HCT116 (cell line): ENCODE results near the gene ALDH4A1. TPM values are rescaled to one million over a fixed set of nuclear protein-coding genes. Genes with fewer than 3 reads are reported as not detected.

ENCODE experiments used
- ATAC-seq: fragments of 200-7000 bp; cut with Tn5 transposase; 2 replicates; pipeline ENCODE4 v1.9.1; 2020; ENCODE audit warnings: mild to moderate bottlenecking, moderate library complexity
- BruUV-seq: library from RNA; stranded (reverse); fragments of 400-500 nt; replicated peaks from 2 replicates; lab custom pipeline; 2021; lab: Mats Ljungman, UMichigan
- CTCF ChIA-PET: fragments of 300-600 bp; sonication (Branson Sonifier 250); formaldehyde crosslinking; loops from one replicate; lab custom pipeline; 2021; ENCODE audit warnings: antibody characterized with exemption; lab: Charles Lee
- POLR2A ChIA-PET: fragments of 300-600, 350-600 bp; sonication (Branson Sonifier 250); formaldehyde crosslinking; loops from one replicate; lab custom pipeline; 2021; ENCODE audit warnings: antibody characterized with exemption; lab: Charles Lee
- RAD21 ChIA-PET, 2 experiments: fragments of 300-600 bp; sonication (Branson Sonifier 250); formaldehyde crosslinking; loops; one replicate each; lab custom pipeline; 2023; ENCODE audit warnings: low total read pairs in 2 of 2; ENCODE audit not compliant: uncharacterized antibody in 2 of 2, unreplicated experiment in 2 of 2, low non-redundant PET in 1 of 2; lab: Charles Lee
- DNase-seq: peaks from one replicate; pipeline ENCODE4 v3.0.0-alpha.2; 2010; ENCODE audit warnings: low read depth, low spot score
- H2AFZ ChIP-seq: fragments of 200-600 bp; shearing (Covaris generic), sonication (generic); 2 replicates; pipeline ENCODE4 v1.6.1; 2017; ENCODE audit warnings: low read depth, mixed run types, mixed read lengths, antibody characterized with exemption, low read length; ENCODE audit not compliant: poor library complexity, severe bottlenecking
- H3K27ac ChIP-seq: 2 replicates; pipeline ENCODE4 v1.5.1; 2012; ENCODE audit warnings: low read depth, low read length
- H3K27me3 ChIP-seq: fragments of 200-600 bp; sonication (generic); 2 replicates; pipeline ENCODE4 v1.6.1; 2016; ENCODE audit warnings: mixed run types, low read length, mixed read lengths; ENCODE audit not compliant: insufficient read depth
- H3K36me3 ChIP-seq, 2 experiments: fragments of 200-500 bp in 1 of 2; fragments of 200-600 bp in 1 of 2; sonication (Bioruptor generic) in 1 of 2; sonication (generic) in 1 of 2; 2 replicates each; pipeline versions ENCODE4 v1.5.1 to v1.6.1; 2014 to 2016; ENCODE audit warnings: low read length in 2 of 2, inconsistent platforms in 1 of 2, mixed read lengths in 1 of 2, mixed run types in 1 of 2; ENCODE audit not compliant: insufficient read depth in 2 of 2, control insufficient read depth in 1 of 2
- H3K4me1 ChIP-seq, 2 experiments: fragments of 200-600 bp in 1 of 2; sonication (generic) in 1 of 2; 2 replicates each; pipeline versions ENCODE4 v1.5.1 to v1.6.1; 2012 to 2017; ENCODE audit warnings: low read length in 2 of 2, inconsistent platforms in 1 of 2, mild to moderate bottlenecking in 1 of 2, mixed read lengths in 1 of 2, mixed run types in 1 of 2, moderate library complexity in 1 of 2; ENCODE audit not compliant: insufficient read depth in 2 of 2, control insufficient read depth in 1 of 2
- H3K4me2 ChIP-seq: fragments of 200-600 bp; sonication (generic); 2 replicates; pipeline ENCODE4 v1.6.1; 2017; ENCODE audit warnings: mixed run types, low read length, mixed read lengths
- H3K4me3 ChIP-seq, 2 experiments: fragments of 200-600 bp in 1 of 2; sonication (generic) in 1 of 2; replicated peaks in 1 of 2; 2 replicates each; pipeline ENCODE4 v1.5.1; 2011 to 2016; ENCODE audit warnings: low read length in 2 of 2, control low read depth in 1 of 2, low read depth in 1 of 2, mild to moderate bottlenecking in 1 of 2, mixed read lengths in 1 of 2, mixed run types in 1 of 2
- H3K79me2 ChIP-seq: fragments of 200-600 bp; sonication (generic); 2 replicates; pipeline ENCODE4 v1.6.1; 2017; ENCODE audit warnings: mild to moderate bottlenecking, mixed run types, low read length, moderate library complexity, mixed read lengths; ENCODE audit not compliant: insufficient read depth
- H3K9ac ChIP-seq: fragments of 200-600 bp; sonication (generic); 2 replicates; pipeline ENCODE4 v1.6.1; 2016; ENCODE audit warnings: low read length, mixed read lengths
- H3K9me2 ChIP-seq: fragments of 200-600 bp; sonication (generic), shearing (Covaris generic); 2 replicates; pipeline ENCODE4 v1.6.1; 2017; ENCODE audit warnings: mixed run types, mild to moderate bottlenecking, moderate library complexity; ENCODE audit not compliant: insufficient read depth
- H3K9me3 ChIP-seq, 2 experiments: fragments of 200-500 bp in 1 of 2; fragments of 200-600 bp in 1 of 2; sonication (Bioruptor generic) in 1 of 2; sonication (generic) in 1 of 2; 2 replicates each; pipeline ENCODE4 v1.6.1; 2014 to 2017; ENCODE audit warnings: low read length in 2 of 2, mixed read lengths in 2 of 2, inconsistent platforms in 1 of 2, low read depth in 1 of 2, mild to moderate bottlenecking in 1 of 2, mixed run types in 1 of 2, moderate library complexity in 1 of 2; ENCODE audit not compliant: control insufficient read depth in 1 of 2, insufficient read depth in 1 of 2
- H4K20me1 ChIP-seq: fragments of 200-600 bp; sonication (generic), shearing (Covaris generic); 2 replicates; pipeline ENCODE4 v1.6.1; 2017; ENCODE audit warnings: mixed run types, mild to moderate bottlenecking, moderate library complexity; ENCODE audit not compliant: insufficient read depth
- CEBPB ChIP-seq: IDR thresholded peaks from 2 replicates; pipeline ENCODE4 v1.6.1; 2012; ENCODE audit warnings: low read depth
- EZH2 ChIP-seq: fragments of 200-600 bp; sonication (generic); IDR thresholded peaks from 2 replicates; pipeline ENCODE4 v1.6.1; 2017; ENCODE audit warnings: antibody characterized with exemption, mixed run types
- EZH2phosphoT487 ChIP-seq: fragments of 200-600 bp; IDR thresholded peaks from 2 replicates; pipeline ENCODE4 v1.6.1; 2018; ENCODE audit warnings: antibody characterized with exemption, borderline replicate concordance
- FOSL1 ChIP-seq: IDR thresholded peaks from 2 replicates; pipeline ENCODE4 v1.6.1; 2012; ENCODE audit warnings: low read depth
- JUND ChIP-seq: IDR thresholded peaks from 2 replicates; pipeline ENCODE4 v1.6.1; 2012
- POLR2A ChIP-seq: IDR thresholded peaks from 2 replicates; pipeline ENCODE4 v1.7.0; 2011; ENCODE audit warnings: borderline replicate concordance; ENCODE audit not compliant: insufficient read depth, insufficient read length; ENCODE audit errors: extremely low read depth
- POLR2AphosphoS5 ChIP-seq: IDR thresholded peaks from 2 replicates; pipeline ENCODE4 v1.6.1; 2011; ENCODE audit warnings: mild to moderate bottlenecking, low read depth, low read length, moderate library complexity
- SIN3A ChIP-seq: IDR thresholded peaks from 2 replicates; pipeline ENCODE4 v1.6.1; 2012; ENCODE audit warnings: low read depth
- SP1 ChIP-seq: IDR thresholded peaks from 2 replicates; pipeline ENCODE4 v1.6.1; 2012; ENCODE audit warnings: low read depth
- TCF7L2 ChIP-seq: IDR thresholded peaks from 2 replicates; pipeline ENCODE4 v1.7.0; 2011; ENCODE audit warnings: borderline replicate concordance, inconsistent platforms; ENCODE audit not compliant: insufficient read depth, insufficient read length; ENCODE audit errors: extremely low read depth
- YY1 ChIP-seq: IDR thresholded peaks from 2 replicates; pipeline ENCODE4 v1.6.1; 2011; ENCODE audit warnings: low read length, low read depth, moderate library complexity, mild to moderate bottlenecking; ENCODE audit not compliant: insufficient replicate concordance; ENCODE audit errors: extremely low read depth
- intact Hi-C: fragments of 100-400 bp; cut with micrococcal nuclease; formaldehyde crosslinking; loops from 2 replicates; pipeline ENCODE4 v1.10.0; 2022
- total RNA-seq: library from RNA; stranded (reverse); gene quantifications from one replicate; pipeline ENCODE4 v1.2.1, GENCODE V29; 2021; ENCODE audit not compliant: unreplicated experiment
- TF ChIP-seq, protein P1 (sequence below): IDR thresholded peaks from 2 replicates; pipeline ENCODE4 v1.6.1; 2011; ENCODE audit warnings: mild to moderate bottlenecking, low read length, moderate library complexity; ENCODE audit not compliant: insufficient replicate concordance; ENCODE audit errors: extremely low read depth
- TF ChIP-seq, protein P2 (sequence below), 3 experiments: fragments of 200-600 bp in 1 of 3; sonication (generic) in 1 of 3; IDR thresholded peaks in 2 of 3; conservative IDR thresholded peaks in 1 of 3; 2 replicates each; pipeline ENCODE4 v1.5.1; 2012 to 2017; ENCODE audit warnings: low read depth in 2 of 3, low read length in 2 of 3, antibody characterized with exemption in 1 of 3, borderline replicate concordance in 1 of 3, control low read depth in 1 of 3, mild to moderate bottlenecking in 1 of 3, mixed read lengths in 1 of 3, mixed run types in 1 of 3, moderate library complexity in 1 of 3; ENCODE audit not compliant: insufficient read depth in 1 of 3
- TF ChIP-seq, protein P3 (sequence below): IDR thresholded peaks from 2 replicates; pipeline ENCODE4 v1.6.1; 2012
- TF ChIP-seq, protein P4 (sequence below): IDR thresholded peaks from 2 replicates; pipeline ENCODE4 v1.6.1; 2012; ENCODE audit warnings: low read depth

Gene ALDH4A1
- total RNA-seq, 1 experiment from 2014 or later: 12.6 TPM

DNA sequence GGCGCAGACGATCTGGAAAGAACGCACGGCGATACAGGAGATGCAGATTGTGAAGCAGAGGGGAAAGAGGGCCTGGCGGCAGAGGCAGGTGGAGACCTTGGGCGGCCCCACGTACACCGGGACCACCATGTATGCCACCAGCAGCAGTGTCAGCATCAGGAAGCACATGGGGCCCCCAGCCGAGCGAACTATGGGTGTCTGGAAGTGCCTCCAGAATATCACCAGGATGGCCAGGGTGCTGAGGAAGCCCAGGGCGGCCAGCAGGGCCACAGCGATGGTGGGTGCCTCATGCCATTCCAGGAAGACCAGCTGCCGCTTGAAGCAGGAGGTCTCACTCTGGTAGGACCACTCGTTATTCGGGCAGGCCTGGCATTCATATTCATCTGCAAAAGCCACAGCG is 62.2 kb downstream of the ALDH4A1 start:
- TF ChIP-seq POLR2A: no peak
- TF ChIP-seq, protein P1, sequence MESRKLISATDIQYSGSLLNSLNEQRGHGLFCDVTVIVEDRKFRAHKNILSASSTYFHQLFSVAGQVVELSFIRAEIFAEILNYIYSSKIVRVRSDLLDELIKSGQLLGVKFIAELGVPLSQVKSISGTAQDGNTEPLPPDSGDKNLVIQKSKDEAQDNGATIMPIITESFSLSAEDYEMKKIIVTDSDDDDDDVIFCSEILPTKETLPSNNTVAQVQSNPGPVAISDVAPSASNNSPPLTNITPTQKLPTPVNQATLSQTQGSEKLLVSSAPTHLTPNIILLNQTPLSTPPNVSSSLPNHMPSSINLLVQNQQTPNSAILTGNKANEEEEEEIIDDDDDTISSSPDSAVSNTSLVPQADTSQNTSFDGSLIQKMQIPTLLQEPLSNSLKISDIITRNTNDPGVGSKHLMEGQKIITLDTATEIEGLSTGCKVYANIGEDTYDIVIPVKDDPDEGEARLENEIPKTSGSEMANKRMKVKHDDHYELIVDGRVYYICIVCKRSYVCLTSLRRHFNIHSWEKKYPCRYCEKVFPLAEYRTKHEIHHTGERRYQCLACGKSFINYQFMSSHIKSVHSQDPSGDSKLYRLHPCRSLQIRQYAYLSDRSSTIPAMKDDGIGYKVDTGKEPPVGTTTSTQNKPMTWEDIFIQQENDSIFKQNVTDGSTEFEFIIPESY: no peak
- TF ChIP-seq FOSL1: no peak
- no peak for TF ChIP-seq JUND
- TF ChIP-seq YY1: no peak
- TF ChIP-seq EZH2phosphoT487: no peak
- no peak for TF ChIP-seq POLR2AphosphoS5
- no peak for TF ChIP-seq CEBPB
- TF ChIP-seq EZH2: no peak
- no peak for TF ChIP-seq SIN3A
- TF ChIP-seq, protein P2, sequence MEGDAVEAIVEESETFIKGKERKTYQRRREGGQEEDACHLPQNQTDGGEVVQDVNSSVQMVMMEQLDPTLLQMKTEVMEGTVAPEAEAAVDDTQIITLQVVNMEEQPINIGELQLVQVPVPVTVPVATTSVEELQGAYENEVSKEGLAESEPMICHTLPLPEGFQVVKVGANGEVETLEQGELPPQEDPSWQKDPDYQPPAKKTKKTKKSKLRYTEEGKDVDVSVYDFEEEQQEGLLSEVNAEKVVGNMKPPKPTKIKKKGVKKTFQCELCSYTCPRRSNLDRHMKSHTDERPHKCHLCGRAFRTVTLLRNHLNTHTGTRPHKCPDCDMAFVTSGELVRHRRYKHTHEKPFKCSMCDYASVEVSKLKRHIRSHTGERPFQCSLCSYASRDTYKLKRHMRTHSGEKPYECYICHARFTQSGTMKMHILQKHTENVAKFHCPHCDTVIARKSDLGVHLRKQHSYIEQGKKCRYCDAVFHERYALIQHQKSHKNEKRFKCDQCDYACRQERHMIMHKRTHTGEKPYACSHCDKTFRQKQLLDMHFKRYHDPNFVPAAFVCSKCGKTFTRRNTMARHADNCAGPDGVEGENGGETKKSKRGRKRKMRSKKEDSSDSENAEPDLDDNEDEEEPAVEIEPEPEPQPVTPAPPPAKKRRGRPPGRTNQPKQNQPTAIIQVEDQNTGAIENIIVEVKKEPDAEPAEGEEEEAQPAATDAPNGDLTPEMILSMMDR (IDR thresholded peaks at IDR 0.05 in 2 of 3, conservative IDR thresholded peaks at IDR 0.05 in 1 of 3; ENCODE audit: borderline replicate concordance in 1 of 3, insufficient read depth in 1 of 3, low read depth in 2 of 3, low read length in 2 of 3): no peak
- TF ChIP-seq, protein P3, sequence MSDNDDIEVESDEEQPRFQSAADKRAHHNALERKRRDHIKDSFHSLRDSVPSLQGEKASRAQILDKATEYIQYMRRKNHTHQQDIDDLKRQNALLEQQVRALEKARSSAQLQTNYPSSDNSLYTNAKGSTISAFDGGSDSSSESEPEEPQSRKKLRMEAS: no peak
- TF ChIP-seq, protein P4, sequence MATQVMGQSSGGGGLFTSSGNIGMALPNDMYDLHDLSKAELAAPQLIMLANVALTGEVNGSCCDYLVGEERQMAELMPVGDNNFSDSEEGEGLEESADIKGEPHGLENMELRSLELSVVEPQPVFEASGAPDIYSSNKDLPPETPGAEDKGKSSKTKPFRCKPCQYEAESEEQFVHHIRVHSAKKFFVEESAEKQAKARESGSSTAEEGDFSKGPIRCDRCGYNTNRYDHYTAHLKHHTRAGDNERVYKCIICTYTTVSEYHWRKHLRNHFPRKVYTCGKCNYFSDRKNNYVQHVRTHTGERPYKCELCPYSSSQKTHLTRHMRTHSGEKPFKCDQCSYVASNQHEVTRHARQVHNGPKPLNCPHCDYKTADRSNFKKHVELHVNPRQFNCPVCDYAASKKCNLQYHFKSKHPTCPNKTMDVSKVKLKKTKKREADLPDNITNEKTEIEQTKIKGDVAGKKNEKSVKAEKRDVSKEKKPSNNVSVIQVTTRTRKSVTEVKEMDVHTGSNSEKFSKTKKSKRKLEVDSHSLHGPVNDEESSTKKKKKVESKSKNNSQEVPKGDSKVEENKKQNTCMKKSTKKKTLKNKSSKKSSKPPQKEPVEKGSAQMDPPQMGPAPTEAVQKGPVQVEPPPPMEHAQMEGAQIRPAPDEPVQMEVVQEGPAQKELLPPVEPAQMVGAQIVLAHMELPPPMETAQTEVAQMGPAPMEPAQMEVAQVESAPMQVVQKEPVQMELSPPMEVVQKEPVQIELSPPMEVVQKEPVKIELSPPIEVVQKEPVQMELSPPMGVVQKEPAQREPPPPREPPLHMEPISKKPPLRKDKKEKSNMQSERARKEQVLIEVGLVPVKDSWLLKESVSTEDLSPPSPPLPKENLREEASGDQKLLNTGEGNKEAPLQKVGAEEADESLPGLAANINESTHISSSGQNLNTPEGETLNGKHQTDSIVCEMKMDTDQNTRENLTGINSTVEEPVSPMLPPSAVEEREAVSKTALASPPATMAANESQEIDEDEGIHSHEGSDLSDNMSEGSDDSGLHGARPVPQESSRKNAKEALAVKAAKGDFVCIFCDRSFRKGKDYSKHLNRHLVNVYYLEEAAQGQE: no peak
- TF ChIP-seq TCF7L2: no peak
- no peak for TF ChIP-seq SP1
- Histone ChIP-seq H3K4me1 (peaks cover 0 to 4% of the 10 kb centered on the region in 2 experiments; a peak in 2 of 4 replicates), H3K79me2 (no peaks in the 10 kb centered on the region), H3K9me2 (no peaks in the 10 kb centered on the region), H3K27me3 (peaks cover under 1% of the 10 kb centered on the region; the same call in 1 of the 2 replicates), H3K4me3 (no peak overlapping the region), H3K4me2 (no peak overlapping the region), H3K9ac (no peak overlapping the region), H2AFZ (no peak overlapping the region), H3K9me3 (no peaks in the 10 kb centered on the region), H3K36me3 (no peaks in the 10 kb centered on the region), H3K27ac (no peak overlapping the region), H4K20me1 (no peaks in the 10 kb centered on the region)
- POLR2A ChIA-PET: no interaction called here
- ATAC-seq (no peak), DNase-seq (no peak)
- CTCF ChIA-PET: no interaction called here
- RAD21 ChIA-PET: no interaction called here
- BruUV-seq: no TSS peak
- intact Hi-C loops: no loop called here
